ENCODE results near the gene NOC2L.
A peak's percentile ranks its signal among the peaks of the same experiment; 100 is the strongest.

The NOC2L gene

GRCh38 chr1:974293-974640, 15.2 kb upstream of the NOC2L start:
- no peak for DNase-seq

GRCh38 chr1:973459-974292, 14.6 kb upstream of the NOC2L start:
- no peak for DNase-seq

GRCh38 chr1:972726-973458, 13.8 kb upstream of the NOC2L start:
- no peak for DNase-seq

GRCh38 chr1:971751-972506, 12.9 kb upstream of the NOC2L start:
- no peak for DNase-seq

- DNase-seq: no peak
Measured at GRCh38 chr1:970973-971730, 12.1 kb upstream of the NOC2L start.

- DNase-seq: peak; percentile 38
Measured at GRCh38 chr1:970242-970972, 11.4 kb upstream of the NOC2L start.

- DNase-seq: no peak
Measured at GRCh38 chr1:969260-969855, 10.3 kb upstream of the NOC2L start.

- no peak for DNase-seq
Measured at GRCh38 chr1:967466-968343, 8.6 kb upstream of the NOC2L start.

GRCh38 chr1:966704-967300, 7.7 kb upstream of the NOC2L start:
- DNase-seq: peak; percentile 32

GRCh38 chr1:966135-966703, 7.2 kb upstream of the NOC2L start, which contains the start of gene PLEKHN1:
Gene PLEKHN1, plus strand, starts transcription at chr1:966482. Its CDS starts 50 bp downstream, at chr1:966532.
- DNase-seq: no peak

GRCh38 chr1:965526-966134, 6.6 kb upstream of the NOC2L start:
- DNase-seq: no peak

- no peak for DNase-seq
Measured at GRCh38 chr1:964691-965525, 5.9 kb upstream of the NOC2L start.

GRCh38 chr1:963746-964525, 4.9 kb upstream of the NOC2L start:
- DNase-seq: no peak

GRCh38 chr1:963301-963651, 4.2 kb upstream of the NOC2L start:
- no peak for DNase-seq

- DNase-seq: no peak
Measured at GRCh38 chr1:962381-963300, 3.6 kb upstream of the NOC2L start.

- DNase-seq: no peak
Measured at GRCh38 chr1:961132-961669, 2.1 kb upstream of the NOC2L start.

All from DMS79 treated with DMSO at 0.1 percent for 48 hours (cell line).